OCI-LY7 (cell line): Measurements from ENCODE around the gene ZNF318.

Experiments
- CTCF ChIP-seq: fragments of 200-600 bp; sonication (generic); conservative IDR thresholded peaks from 2 replicates; pipeline ENCODE4 v1.5.1; 2014; ENCODE audit warnings: mild to moderate bottlenecking, antibody characterized with exemption, low read length, moderate library complexity, mixed read lengths
- EZH2phosphoT487 ChIP-seq: fragments of 200-600 bp; sonication (generic); IDR thresholded peaks from 2 replicates; pipeline ENCODE4 v1.6.1; 2018; ENCODE audit warnings: low read depth, borderline replicate concordance, mild to moderate bottlenecking, mixed run types, antibody characterized with exemption, low read length, moderate library complexity, mixed read lengths

GRCh38 chr6:43298565-43299337, 70.7 kb downstream of the ZNF318 start:
- TF ChIP-seq CTCF: no peak
- no peak for TF ChIP-seq EZH2phosphoT487
